Measurements from ENCODE around the gene SLC25A13.

The SLC25A13 gene

GRCh38 chr7:96205665-96206064 lies 116.2 kb downstream of the SLC25A13 start:
- no peaks in the 10 kb centered on the region for H3K4me1 ChIP-seq (ENCODE audit: insufficient read depth, low read length)
- no peaks in the 10 kb centered on the region for H3K9me3 ChIP-seq (ENCODE audit: control insufficient read depth, insufficient read depth, low read length)
- H3K9ac ChIP-seq (ENCODE audit: low read depth, low read length): no peak overlapping the region
- H3K36me3 ChIP-seq (ENCODE audit: insufficient read depth, low read length): no peaks in the 10 kb centered on the region

- no peak overlapping the region for H3K9ac ChIP-seq (ENCODE audit: low read depth, low read length)
- H3K36me3 ChIP-seq (ENCODE audit: insufficient read depth, low read length): no peaks in the 10 kb centered on the region
- H3K4me1 ChIP-seq (ENCODE audit: insufficient read depth, low read length): no peaks in the 10 kb centered on the region
- no peaks in the 10 kb centered on the region for H3K9me3 ChIP-seq (ENCODE audit: control insufficient read depth, insufficient read depth, low read length)
Observed at GRCh38 chr7:96204601-96205000, 117.3 kb downstream of the SLC25A13 start.

- no peaks in the 10 kb centered on the region for H3K4me1 ChIP-seq (ENCODE audit: insufficient read depth, low read length)
- H3K9me3 ChIP-seq (ENCODE audit: control insufficient read depth, insufficient read depth, low read length): no peaks in the 10 kb centered on the region
- H3K36me3 ChIP-seq (ENCODE audit: insufficient read depth, low read length): no peaks in the 10 kb centered on the region
- H3K9ac ChIP-seq (ENCODE audit: low read depth, low read length): no peak overlapping the region
Observed at GRCh38 chr7:96203786-96204185, 118.1 kb downstream of the SLC25A13 start.

GRCh38 chr7:96202102-96202501 lies 119.8 kb downstream of the SLC25A13 start:
- H3K4me1 ChIP-seq (ENCODE audit: insufficient read depth, low read length): no peaks in the 10 kb centered on the region
- H3K9me3 ChIP-seq (ENCODE audit: control insufficient read depth, insufficient read depth, low read length): no peaks in the 10 kb centered on the region
- H3K36me3 ChIP-seq (ENCODE audit: insufficient read depth, low read length): no peaks in the 10 kb centered on the region
- H3K9ac ChIP-seq (ENCODE audit: low read depth, low read length): no peak overlapping the region

GRCh38 chr7:96200740-96201139 lies 121.2 kb downstream of the SLC25A13 start:
- Histone ChIP-seq H3K4me1 (ENCODE audit: insufficient read depth, low read length) (no peaks in the 10 kb centered on the region), H3K9ac (ENCODE audit: low read depth, low read length) (no peak overlapping the region), H3K36me3 (ENCODE audit: insufficient read depth, low read length) (no peaks in the 10 kb centered on the region), H3K9me3 (ENCODE audit: control insufficient read depth, insufficient read depth, low read length) (no peaks in the 10 kb centered on the region)

- H3K4me1 ChIP-seq (ENCODE audit: insufficient read depth, low read length): no peaks in the 10 kb centered on the region
- H3K36me3 ChIP-seq (ENCODE audit: insufficient read depth, low read length): no peaks in the 10 kb centered on the region
- no peak overlapping the region for H3K9ac ChIP-seq (ENCODE audit: low read depth, low read length)
- H3K9me3 ChIP-seq (ENCODE audit: control insufficient read depth, insufficient read depth, low read length): no peaks in the 10 kb centered on the region
Observed at GRCh38 chr7:96199421-96199820, 122.5 kb downstream of the SLC25A13 start.

- Histone ChIP-seq H3K4me1 (ENCODE audit: insufficient read depth, low read length) (no peaks in the 10 kb centered on the region), H3K36me3 (ENCODE audit: insufficient read depth, low read length) (no peaks in the 10 kb centered on the region), H3K9me3 (ENCODE audit: control insufficient read depth, insufficient read depth, low read length) (no peaks in the 10 kb centered on the region), H3K9ac (ENCODE audit: low read depth, low read length) (no peak overlapping the region)
Observed at GRCh38 chr7:96198047-96198636, 123.8 kb downstream of the SLC25A13 start.

- H3K9ac ChIP-seq (ENCODE audit: low read depth, low read length): no peak overlapping the region
- H3K4me1 ChIP-seq (ENCODE audit: insufficient read depth, low read length): no peaks in the 10 kb centered on the region
Observed at GRCh38 chr7:96196676-96197075, 125.2 kb downstream of the SLC25A13 start.

GRCh38 chr7:96189129-96189820 lies 132.6 kb downstream of the SLC25A13 start:
- Histone ChIP-seq H3K9ac (ENCODE audit: low read depth, low read length) (no peak overlapping the region), H3K4me1 (ENCODE audit: insufficient read depth, low read length) (no peaks in the 10 kb centered on the region), H3K9me3 (ENCODE audit: control insufficient read depth, insufficient read depth, low read length) (no peaks in the 10 kb centered on the region), H3K36me3 (ENCODE audit: insufficient read depth, low read length) (peaks cover 8% of the 10 kb centered on the region; the same call in 1 of the 2 replicates)

More at GRCh38 chr7:96196676-96197075, 125.2 kb downstream of the SLC25A13 start:
- no peaks in the 10 kb centered on the region for H3K9me3 ChIP-seq (ENCODE audit: control insufficient read depth, insufficient read depth, low read length)
- 0 out of 2 replicates have a peak, but pooled peaks cover 4% of the 10 kb centered on the region for H3K36me3 ChIP-seq (ENCODE audit: insufficient read depth, low read length)

GRCh38 chr7:96188591-96188991 lies 133.3 kb downstream of the SLC25A13 start:
- H3K4me1 ChIP-seq (ENCODE audit: insufficient read depth, low read length): no peaks in the 10 kb centered on the region
- no peak overlapping the region for H3K9ac ChIP-seq (ENCODE audit: low read depth, low read length)
- no peaks in the 10 kb centered on the region for H3K9me3 ChIP-seq (ENCODE audit: control insufficient read depth, insufficient read depth, low read length)
- peaks cover 8% of the 10 kb centered on the region; the same call in 1 of the 2 replicates for H3K36me3 ChIP-seq (ENCODE audit: insufficient read depth, low read length)

- no peaks in the 10 kb centered on the region for H3K4me1 ChIP-seq (ENCODE audit: insufficient read depth, low read length)
- no peak overlapping the region for H3K9ac ChIP-seq (ENCODE audit: low read depth, low read length)
- H3K36me3 ChIP-seq (ENCODE audit: insufficient read depth, low read length): peaks cover 8% of the 10 kb centered on the region; the same call in 1 of the 2 replicates
- H3K9me3 ChIP-seq (ENCODE audit: control insufficient read depth, insufficient read depth, low read length): no peaks in the 10 kb centered on the region
Observed at GRCh38 chr7:96188174-96188581, 133.7 kb downstream of the SLC25A13 start.

GRCh38 chr7:96187735-96188134 lies 134.2 kb downstream of the SLC25A13 start:
- no peak overlapping the region for H3K9ac ChIP-seq (ENCODE audit: low read depth, low read length)
- peaks cover 8% of the 10 kb centered on the region; the same call in 1 of the 2 replicates for H3K36me3 ChIP-seq (ENCODE audit: insufficient read depth, low read length)
- no peaks in the 10 kb centered on the region for H3K9me3 ChIP-seq (ENCODE audit: control insufficient read depth, insufficient read depth, low read length)
- no peaks in the 10 kb centered on the region for H3K4me1 ChIP-seq (ENCODE audit: insufficient read depth, low read length)

GRCh38 chr7:96184783-96185182 lies 137.1 kb downstream of the SLC25A13 start:
- Histone ChIP-seq H3K9me3 (ENCODE audit: control insufficient read depth, insufficient read depth, low read length) (no peaks in the 10 kb centered on the region), H3K4me1 (ENCODE audit: insufficient read depth, low read length) (peaks cover 12% of the 10 kb centered on the region), H3K9ac (ENCODE audit: low read depth, low read length) (no peak overlapping the region), H3K36me3 (ENCODE audit: insufficient read depth, low read length) (peaks cover 4% of the 10 kb centered on the region; the same call in 1 of the 2 replicates)

GRCh38 chr7:96183163-96183670 lies 138.7 kb downstream of the SLC25A13 start:
- H3K36me3 ChIP-seq (ENCODE audit: insufficient read depth, low read length): no peaks in the 10 kb centered on the region; the same call in 1 of the 2 replicates
- H3K9me3 ChIP-seq (ENCODE audit: control insufficient read depth, insufficient read depth, low read length): no peaks in the 10 kb centered on the region

More at GRCh38 chr7:96183163-96183670, 138.7 kb downstream of the SLC25A13 start:
- Histone ChIP-seq H3K9ac (ENCODE audit: low read depth, low read length) (no peak overlapping the region), H3K4me1 (ENCODE audit: insufficient read depth, low read length) (peaks cover 22% of the 10 kb centered on the region)

Data from ES-I3 (cell line).